ENCODE data around the gene SEMA5B.

Gene SEMA5B

GRCh38 chr3:123018683-123019082 is 8.9 kb downstream of the SEMA5B start:
- Histone ChIP-seq H3K36me3 (no peaks in the 10 kb centered on the region), H3K27ac (no peak overlapping the region), H3K27me3 (peaks cover 75% of the 10 kb centered on the region), H3K9me3 (no peaks in the 10 kb centered on the region), H3K4me1 (ENCODE audit: control insufficient read depth in 1 of 2, insufficient read depth in 1 of 2, low read depth in 1 of 2, low read length in 1 of 2) (no peaks in the 10 kb centered on the region), H3K4me3 (ENCODE audit: low read depth in 1 of 2, low read length in 1 of 2) (no peak overlapping the region)
- no peak for TF ChIP-seq CTCF (IDR thresholded peaks at IDR 0.05)

- peaks cover 47% of the 10 kb centered on the region for H3K27me3 ChIP-seq
- no peaks in the 10 kb centered on the region for H3K36me3 ChIP-seq
These were observed 12.0 kb downstream of the SEMA5B start for GRCh38 chr3:123015596-123015995.

GRCh38 chr3:123013876-123014275 is 13.7 kb downstream of the SEMA5B start:
- peaks cover 46% of the 10 kb centered on the region for H3K27me3 ChIP-seq
- H3K36me3 ChIP-seq: no peaks in the 10 kb centered on the region
- TF ChIP-seq CTCF (IDR thresholded peaks at IDR 0.05): no peak
- H3K4me1 ChIP-seq (ENCODE audit: control insufficient read depth in 1 of 2, insufficient read depth in 1 of 2, low read depth in 1 of 2, low read length in 1 of 2): no peaks in the 10 kb centered on the region
- no peak overlapping the region for H3K4me3 ChIP-seq (ENCODE audit: low read depth in 1 of 2, low read length in 1 of 2)
- H3K27ac ChIP-seq: no peak overlapping the region
- no peaks in the 10 kb centered on the region for H3K9me3 ChIP-seq

More at GRCh38 chr3:123015596-123015995, 12.0 kb downstream of the SEMA5B start:
- no peaks in the 10 kb centered on the region for H3K9me3 ChIP-seq
- H3K27ac ChIP-seq: no peak overlapping the region
- H3K4me1 ChIP-seq (ENCODE audit: control insufficient read depth in 1 of 2, insufficient read depth in 1 of 2, low read depth in 1 of 2, low read length in 1 of 2): no peaks in the 10 kb centered on the region
- TF ChIP-seq CTCF (IDR thresholded peaks at IDR 0.05): no peak
- no peak overlapping the region for H3K4me3 ChIP-seq (ENCODE audit: low read depth in 1 of 2, low read length in 1 of 2)

- H3K9me3 ChIP-seq: no peaks in the 10 kb centered on the region
- H3K4me3 ChIP-seq (ENCODE audit: low read depth in 1 of 2, low read length in 1 of 2): no peak overlapping the region
- no peak overlapping the region for H3K27ac ChIP-seq
- H3K4me1 ChIP-seq (ENCODE audit: control insufficient read depth in 1 of 2, insufficient read depth in 1 of 2, low read depth in 1 of 2, low read length in 1 of 2): no peaks in the 10 kb centered on the region
- no peaks in the 10 kb centered on the region for H3K36me3 ChIP-seq
- peaks cover 41% of the 10 kb centered on the region for H3K27me3 ChIP-seq
- TF ChIP-seq CTCF (IDR thresholded peaks at IDR 0.05): no peak
These were observed 14.9 kb downstream of the SEMA5B start for GRCh38 chr3:123012652-123013051.

- no peak for TF ChIP-seq CTCF (IDR thresholded peaks at IDR 0.05)
- no peaks in the 10 kb centered on the region for H3K36me3 ChIP-seq
- H3K27me3 ChIP-seq: peaks cover 39% of the 10 kb centered on the region
- no peak overlapping the region for H3K27ac ChIP-seq
- no peaks in the 10 kb centered on the region for H3K4me1 ChIP-seq (ENCODE audit: control insufficient read depth in 1 of 2, insufficient read depth in 1 of 2, low read depth in 1 of 2, low read length in 1 of 2)
- no peak overlapping the region for H3K4me3 ChIP-seq (ENCODE audit: low read depth in 1 of 2, low read length in 1 of 2)
- no peaks in the 10 kb centered on the region for H3K9me3 ChIP-seq
These were observed 16.1 kb downstream of the SEMA5B start for GRCh38 chr3:123011447-123011846.

GRCh38 chr3:123008840-123009239 is 18.7 kb downstream of the SEMA5B start:
- Histone ChIP-seq H3K27me3 (peaks cover 47% of the 10 kb centered on the region), H3K9me3 (no peaks in the 10 kb centered on the region), H3K36me3 (no peaks in the 10 kb centered on the region), H3K27ac (no peak overlapping the region), H3K4me3 (ENCODE audit: low read depth in 1 of 2, low read length in 1 of 2) (no peak overlapping the region), H3K4me1 (ENCODE audit: control insufficient read depth in 1 of 2, insufficient read depth in 1 of 2, low read depth in 1 of 2, low read length in 1 of 2) (no peaks in the 10 kb centered on the region)
- no peak for TF ChIP-seq CTCF (IDR thresholded peaks at IDR 0.05)

Data from neutrophil (primary cell).